IMR-90 (cell line): ENCODE results near the gene TRNT1.

ENCODE experiments used
- CTCF ChIP-seq: conservative IDR thresholded peaks from 2 replicates; pipeline ENCODE4 v1.5.1; 2012; ENCODE audit warnings: mild to moderate bottlenecking, low read depth, low read length, improper control_type of control experiment
- POLR2A ChIP-seq: IDR thresholded peaks from 2 replicates; pipeline ENCODE4 v1.6.1; 2012; ENCODE audit warnings: mild to moderate bottlenecking, low read depth, low read length

- TF ChIP-seq CTCF: no peak
- no peak for TF ChIP-seq POLR2A
Observed at GRCh38 chr3:3105815-3106214, 20.9 kb upstream of the TRNT1 start.
